Choroid plexus epithelial cell (primary cell): Measurements from ENCODE around the gene KDM2B.

Experiments
- DNase-seq: peaks from one replicate; pipeline ENCODE4 v3.0.0-alpha.2; 2010; ENCODE audit warnings: low read depth
- H3K4me3 ChIP-seq: 2 replicates; pipeline ENCODE4 v1.5.1; 2011; ENCODE audit warnings: low read depth, mild to moderate bottlenecking, control low read depth, low read length, moderate library complexity
- CTCF ChIP-seq: conservative IDR thresholded peaks from 2 replicates; pipeline ENCODE4 v1.5.1; 2011; ENCODE audit warnings: low read depth, mild to moderate bottlenecking, control low read depth, inconsistent platforms, low read length, moderate library complexity

Gene KDM2B

GRCh38 chr12:121525411-121525810, 55.4 kb downstream of the KDM2B start:
- no peak overlapping the region for H3K4me3 ChIP-seq
- no peak for TF ChIP-seq CTCF
- DNase-seq = no peak

- TF ChIP-seq CTCF = no peak
- no peak overlapping the region for H3K4me3 ChIP-seq
- DNase-seq = no peak
Measured at GRCh38 chr12:121524196-121524916, 56.5 kb downstream of the KDM2B start.

GRCh38 chr12:121523741-121524140, 57.1 kb downstream of the KDM2B start:
- DNase-seq = no peak
- no peak overlapping the region for H3K4me3 ChIP-seq
- no peak for TF ChIP-seq CTCF

GRCh38 chr12:121522971-121523370, 57.9 kb downstream of the KDM2B start:
- no peak for TF ChIP-seq CTCF
- no peak overlapping the region for H3K4me3 ChIP-seq
- no peak for DNase-seq

- TF ChIP-seq CTCF = no peak
- no peak for DNase-seq
- no peak overlapping the region for H3K4me3 ChIP-seq
Measured at GRCh38 chr12:121520586-121521086, 60.2 kb downstream of the KDM2B start.

- H3K4me3 ChIP-seq = no peak overlapping the region
- no peak for TF ChIP-seq CTCF
- DNase-seq = no peak
Measured at GRCh38 chr12:121520119-121520518, 60.7 kb downstream of the KDM2B start.

- no peak overlapping the region for H3K4me3 ChIP-seq
- no peak for TF ChIP-seq CTCF
- no peak for DNase-seq
Measured at GRCh38 chr12:121519227-121519626, 61.6 kb downstream of the KDM2B start.
